Mesothelial cell of epicardium (in vitro differentiated cells): ENCODE data around the gene ABCG4. TPM values are rescaled to one million over a fixed set of nuclear protein-coding genes. Genes with fewer than 3 reads are reported as not detected.

ENCODE experiments used
- DNase-seq, 2 experiments: peaks; one replicate each; pipeline ENCODE4 v3.0.0; 2021; ENCODE audit warnings: low spot score in 2 of 2; ENCODE audit not compliant: unreplicated experiment in 2 of 2
- H3K27ac Mint-ChIP-seq: 2 replicates; pipeline ENCODE4 v1.8.0; 2021; ENCODE audit warnings: mixed read lengths
- H3K27me3 Mint-ChIP-seq: 2 replicates; pipeline ENCODE4 v1.8.0; 2021; ENCODE audit warnings: low read depth, mixed read lengths
- H3K36me3 Mint-ChIP-seq: 2 replicates; pipeline ENCODE4 v1.8.0; 2021; ENCODE audit warnings: mixed read lengths
- H3K4me1 Mint-ChIP-seq: 2 replicates; pipeline ENCODE4 v1.8.0; 2021; ENCODE audit warnings: mixed read lengths
- H3K4me3 Mint-ChIP-seq: 2 replicates; pipeline ENCODE4 v1.8.0; 2021; ENCODE audit warnings: mild to moderate bottlenecking, moderate library complexity, mixed read lengths
- H3K9me3 Mint-ChIP-seq: 2 replicates; pipeline ENCODE4 v1.8.0; 2021; ENCODE audit warnings: mixed read lengths
- CTCF ChIP-seq: fragments of 200-600 bp; sonication (generic); IDR thresholded peaks from one replicate; pipeline ENCODE4 v1.5.0; 2021; ENCODE audit warnings: antibody characterized with exemption; ENCODE audit not compliant: unreplicated experiment
- total RNA-seq: library from RNA; stranded (reverse); gene quantifications from 3 replicates; pipeline ENCODE4 v1.2.1, GENCODE V29; 2021

ABCG4 gene
- total RNA-seq, 1 donor from 2014 or later = 2.6 TPM

GRCh38 chr11:119206511-119207414, 57.9 kb downstream of the ABCG4 start:
- peak overlapping the region; percentile 96 for H3K27ac Mint-ChIP-seq
- peak overlapping the region; percentile 90 for H3K4me3 Mint-ChIP-seq
- no peaks in the 10 kb centered on the region for H3K27me3 Mint-ChIP-seq
- no peaks in the 10 kb centered on the region for H3K36me3 Mint-ChIP-seq
- DNase-seq = peak in 1 of 2 experiments; percentile 35
- no peaks in the 10 kb centered on the region for H3K9me3 Mint-ChIP-seq
- TF ChIP-seq CTCF = no peak
- H3K4me1 Mint-ChIP-seq = peaks cover 25% of the 10 kb centered on the region

GRCh38 chr11:119207415-119207960, 58.6 kb downstream of the ABCG4 start:
- no peak for DNase-seq
- TF ChIP-seq CTCF = no peak
- peak overlapping the region; percentile 96 for H3K27ac Mint-ChIP-seq
- no peaks in the 10 kb centered on the region for H3K27me3 Mint-ChIP-seq
- peaks cover 25% of the 10 kb centered on the region for H3K4me1 Mint-ChIP-seq
- H3K4me3 Mint-ChIP-seq = peak overlapping the region; percentile 90
- H3K9me3 Mint-ChIP-seq = no peaks in the 10 kb centered on the region
- no peaks in the 10 kb centered on the region for H3K36me3 Mint-ChIP-seq

GRCh38 chr11:119209186-119209585, 60.3 kb downstream of the ABCG4 start:
- no peak overlapping the region for H3K4me3 Mint-ChIP-seq
- no peaks in the 10 kb centered on the region for H3K36me3 Mint-ChIP-seq
- H3K27me3 Mint-ChIP-seq = no peaks in the 10 kb centered on the region
- TF ChIP-seq CTCF = no peak
- H3K4me1 Mint-ChIP-seq = peaks cover 22% of the 10 kb centered on the region
- no peak overlapping the region for H3K27ac Mint-ChIP-seq
- DNase-seq = no peak
- no peaks in the 10 kb centered on the region for H3K9me3 Mint-ChIP-seq

GRCh38 chr11:119210050-119210449, 61.2 kb downstream of the ABCG4 start:
- Mint-ChIP-seq H3K27ac (peak overlapping the region; percentile 7), H3K27me3 (no peaks in the 10 kb centered on the region), H3K9me3 (no peaks in the 10 kb centered on the region), H3K4me1 (peaks cover 20% of the 10 kb centered on the region), H3K36me3 (no peaks in the 10 kb centered on the region), H3K4me3 (no peak overlapping the region)
- DNase-seq = no peak
- TF ChIP-seq CTCF = no peak

Other genes starting within 250 kb of the ABCG4 start
- gene BCL9L, start 223.1 kb upstream of the ABCG4 start, total RNA-seq = 88.6 to 92.4 TPM (median 91.7 TPM) in 3 replicates
- gene UPK2, start 192.8 kb upstream of the ABCG4 start, total RNA-seq = 2.2 to 3.0 TPM (median 2.7 TPM) in 3 replicates
- not detected in 3 replicates for gene FOXR1, start 177.3 kb upstream of the ABCG4 start, total RNA-seq
- gene CENATAC, start 150.9 kb upstream of the ABCG4 start, total RNA-seq = 65.7 to 69.1 TPM (median 66.3 TPM) in 3 replicates
- 1,201 to 1,234 TPM (median 1,218 TPM) in 3 replicates for gene RPS25, start 130.7 kb upstream of the ABCG4 start, total RNA-seq
- gene TRAPPC4, start 130.3 kb upstream of the ABCG4 start, total RNA-seq = 53.9 to 56.5 TPM (median 54.5 TPM) in 3 replicates
- 29.6 to 35.3 TPM (median 33.2 TPM) in 3 replicates for gene SLC37A4, start 118.2 kb upstream of the ABCG4 start, total RNA-seq
- 131 to 142 TPM (median 133 TPM) in 3 replicates for gene HYOU1, start 91.8 kb upstream of the ABCG4 start, total RNA-seq
- 32.5 to 35.2 TPM (median 32.6 TPM) in 3 replicates for gene VPS11, start 81.2 kb upstream of the ABCG4 start, total RNA-seq
- 28.0 to 29.1 TPM (median 28.1 TPM) in 3 replicates for gene HMBS, start 64.2 kb upstream of the ABCG4 start, total RNA-seq
- 38.2 to 47.7 TPM (median 44.9 TPM) in 3 replicates for gene DPAGT1, start 47.2 kb upstream of the ABCG4 start, total RNA-seq
- gene C2CD2L, start 41.7 kb upstream of the ABCG4 start, total RNA-seq = 8.7 to 10.5 TPM (median 10.0 TPM) in 3 replicates
- gene HINFP, start 27.5 kb upstream of the ABCG4 start, total RNA-seq = 32.8 to 36.7 TPM (median 34.4 TPM) in 3 replicates
- gene NLRX1, start 19.7 kb downstream of the ABCG4 start, total RNA-seq = 21.2 to 21.9 TPM (median 21.8 TPM) in 3 replicates
- gene NHERF4, start 36.4 kb downstream of the ABCG4 start, total RNA-seq = 0.42 to 0.67 TPM (median 0.66 TPM) in 3 replicates
- 27.5 to 28.0 TPM (median 27.6 TPM) in 3 replicates for gene CBL, start 57.3 kb downstream of the ABCG4 start, total RNA-seq
- gene MCAM, start 168.1 kb downstream of the ABCG4 start, total RNA-seq = 25.9 to 28.2 TPM (median 26.7 TPM) in 3 replicates
- gene RNF26, start 185.5 kb downstream of the ABCG4 start, total RNA-seq = 36.1 to 37.1 TPM (median 36.2 TPM) in 3 replicates
- 24.1 to 25.0 TPM (median 24.4 TPM) in 3 replicates for gene C1QTNF5, start 191.8 kb downstream of the ABCG4 start, total RNA-seq
- gene MFRP, start 197.7 kb downstream of the ABCG4 start, total RNA-seq = not detected in 3 replicates
- 12.4 to 13.2 TPM (median 13.1 TPM) in 3 replicates for gene USP2, start 232.6 kb downstream of the ABCG4 start, total RNA-seq